Measurements from ENCODE around the gene TCF12. TPM values are rescaled to one million over a fixed set of nuclear protein-coding genes. Genes with fewer than 3 reads are reported as not detected.
"Not testable (repeated sequence)": the region's sequence is repeated elsewhere in the genome, so short reads cannot be mapped to it uniquely, and the experiment has no call there.

TCF12 gene
- total RNA-seq, 1 donor from 2014 or later = 88.6 TPM

DNA sequence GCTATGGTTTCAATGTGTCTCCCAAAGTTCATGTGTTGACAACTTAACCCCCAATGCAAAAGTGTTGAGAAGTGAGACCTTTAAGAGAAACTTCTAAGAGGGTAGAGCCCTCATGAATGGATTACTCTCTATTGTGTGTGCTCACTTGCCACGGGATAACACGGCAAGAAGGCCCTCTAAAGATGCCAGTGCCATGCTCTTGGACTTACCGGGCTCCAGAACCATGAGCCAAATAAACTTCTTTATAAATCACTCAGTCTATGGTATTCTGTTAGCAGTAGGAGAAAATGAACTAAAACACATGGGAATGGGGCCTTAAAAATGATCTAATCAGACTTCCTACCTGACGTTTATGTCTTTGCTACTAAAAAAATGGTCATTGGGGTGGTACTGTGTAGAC lies 2.6 kb upstream of the TCF12 start:
- DNase-seq (ENCODE audit: extremely low read depth, low read depth, low spot score) = no peak

DNA sequence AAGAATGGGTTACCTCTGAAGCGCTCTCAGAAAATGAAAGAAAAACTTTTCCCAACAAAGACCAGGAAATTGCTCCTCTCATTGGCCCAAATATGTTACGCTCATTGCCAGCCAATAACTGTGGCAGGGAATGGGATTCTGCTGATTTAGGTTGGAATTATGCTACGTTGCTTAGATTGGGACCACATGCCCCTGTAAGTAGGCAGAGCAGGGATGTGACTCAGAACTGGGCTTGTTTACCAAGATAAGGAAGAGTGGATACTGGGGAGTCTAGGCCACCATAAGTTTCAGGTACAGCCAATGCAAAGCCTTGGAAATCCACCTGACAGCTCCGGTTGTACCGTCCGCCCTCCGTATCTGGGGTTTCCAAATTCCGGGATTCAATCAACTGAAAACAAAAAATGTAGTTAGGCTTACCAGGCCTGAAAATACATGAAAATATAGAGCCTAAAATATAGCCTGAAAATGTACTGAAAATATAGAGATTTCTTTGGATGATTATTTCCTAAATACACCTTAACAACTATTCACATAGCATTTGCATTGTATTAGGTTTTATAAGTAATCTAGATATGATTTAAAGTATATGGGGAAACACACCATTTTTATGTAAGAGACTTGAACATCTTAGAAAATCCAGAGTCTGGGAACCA lies 1.5 kb upstream of the TCF12 start:
- no peak for DNase-seq (ENCODE audit: extremely low read depth, low read depth, low spot score)

DNA sequence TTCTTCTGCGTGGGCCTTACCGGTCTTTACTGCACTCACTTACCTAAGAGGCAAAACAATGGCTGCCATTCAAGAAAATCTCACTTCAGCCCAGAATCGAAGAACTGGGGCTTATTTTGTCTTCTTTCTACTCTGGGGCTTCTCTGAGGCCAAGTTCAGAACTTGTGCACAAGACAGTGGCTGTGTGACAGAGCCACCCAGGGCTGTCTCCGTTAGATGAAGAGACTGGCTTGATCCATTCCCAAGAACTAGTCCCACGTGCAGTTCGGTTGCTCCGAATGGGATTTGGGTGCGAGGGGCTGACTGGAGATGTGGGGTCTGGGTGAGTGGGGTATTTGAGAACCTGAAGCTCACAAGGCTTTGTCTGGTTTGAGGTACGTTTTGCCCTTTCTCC lies 795 bp upstream of the TCF12 start:
- no peak for DNase-seq (ENCODE audit: extremely low read depth, low read depth, low spot score)

DNA sequence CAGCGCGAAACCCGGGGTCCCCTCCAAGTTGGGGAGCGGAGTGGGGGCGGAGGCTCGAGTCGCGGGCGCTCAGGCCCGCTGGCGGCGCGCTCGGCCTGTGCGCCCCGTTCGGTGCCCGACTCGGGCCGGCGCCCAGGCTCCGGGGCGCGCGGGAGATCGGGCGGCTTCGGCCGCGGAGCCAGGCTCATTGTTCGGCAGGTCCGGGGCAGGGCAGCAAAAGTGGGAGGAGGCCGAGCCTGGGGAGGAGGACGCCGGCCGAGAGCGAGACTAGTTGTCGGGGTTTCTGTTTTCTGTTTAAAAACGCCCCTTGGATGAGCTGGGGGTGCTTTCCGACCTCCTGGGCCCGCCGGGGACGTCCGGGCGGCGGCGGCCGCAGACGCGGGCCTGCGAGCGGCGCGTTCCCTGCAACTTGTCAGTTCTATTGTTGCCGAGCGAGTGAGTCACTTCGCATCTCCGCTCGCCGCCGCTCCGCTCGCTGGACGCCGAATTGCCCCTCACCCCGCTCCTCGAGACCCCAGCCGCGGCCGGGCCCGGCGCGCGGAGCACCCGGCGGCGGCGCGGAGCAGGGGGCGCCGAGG lies 676 bp downstream of the TCF12 start:
- DNase-seq (ENCODE audit: extremely low read depth, low read depth, low spot score) = no peak

DNA sequence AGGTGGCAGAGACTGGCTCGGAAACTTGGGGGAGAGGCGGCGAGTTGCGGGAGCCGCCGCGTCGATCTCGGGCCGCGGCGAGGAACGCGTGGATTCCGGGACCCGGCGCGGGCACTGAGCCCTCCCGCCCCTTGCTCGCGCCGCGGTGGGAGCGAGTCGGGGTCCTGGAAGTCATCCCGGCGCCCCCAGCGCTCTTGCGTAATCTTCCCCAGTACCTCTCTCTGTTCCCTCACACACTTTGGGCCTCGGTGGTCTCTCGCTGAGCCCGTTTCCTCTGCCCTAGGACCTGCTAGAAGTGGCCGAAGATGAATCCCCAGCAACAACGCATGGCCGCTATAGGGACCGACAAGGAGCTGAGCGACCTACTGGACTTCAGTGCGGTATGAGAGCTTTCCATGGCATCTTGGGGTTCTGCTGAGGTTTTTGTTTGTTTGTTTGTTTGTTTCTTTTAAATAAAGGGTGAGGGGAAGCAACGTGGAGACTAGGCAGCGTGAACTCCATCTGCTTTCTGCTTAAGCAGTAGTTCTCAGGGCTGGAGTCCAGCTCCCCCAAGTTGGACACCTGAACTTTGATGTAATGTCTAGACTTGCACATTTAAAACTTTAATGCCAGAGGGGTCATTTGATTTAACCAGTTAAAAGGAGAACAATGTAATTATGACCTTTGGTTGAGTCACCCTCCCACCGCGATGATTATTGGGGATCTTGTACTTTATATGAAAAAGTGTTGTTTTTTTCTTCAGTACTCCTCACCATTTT lies 1.3 kb downstream of the TCF12 start:
- DNase-seq (ENCODE audit: extremely low read depth, low read depth, low spot score) = no peak

DNA sequence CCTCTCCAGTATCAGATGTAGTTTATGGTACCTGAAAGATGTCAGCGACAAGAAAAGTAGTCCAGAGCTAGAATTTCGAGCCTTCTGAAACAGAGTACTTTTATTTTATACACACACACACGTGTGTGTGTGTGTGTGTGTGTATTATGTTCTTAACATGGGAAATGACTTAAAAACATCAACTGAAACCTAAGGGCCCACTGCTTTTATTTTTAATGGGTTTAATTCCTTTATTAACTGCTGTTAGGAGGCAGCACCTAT lies 1.9 kb downstream of the TCF12 start:
- DNase-seq (ENCODE audit: extremely low read depth, low read depth, low spot score) = no peak

DNA sequence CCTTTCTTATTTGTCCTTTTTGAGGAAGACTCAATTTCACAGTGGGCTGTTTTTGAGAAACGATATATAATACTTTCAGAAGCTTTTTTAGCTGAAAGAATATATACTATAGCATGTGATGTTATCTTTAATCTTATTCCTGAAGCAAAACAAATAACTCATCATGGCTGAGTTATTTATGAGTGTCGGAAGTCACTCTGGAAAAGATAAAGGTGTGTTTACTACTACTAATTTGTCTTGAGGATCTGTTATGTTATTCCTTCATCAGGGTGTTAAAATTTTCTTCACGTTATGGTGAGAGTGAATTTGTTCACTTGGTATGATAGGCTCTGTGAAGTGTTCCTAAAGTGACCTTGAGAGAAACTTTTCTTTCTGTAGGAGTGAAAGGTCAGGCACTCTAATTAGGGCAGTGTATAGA lies 4.7 kb downstream of the TCF12 start:
- DNase-seq (ENCODE audit: extremely low read depth, low read depth, low spot score) = no peak

DNA sequence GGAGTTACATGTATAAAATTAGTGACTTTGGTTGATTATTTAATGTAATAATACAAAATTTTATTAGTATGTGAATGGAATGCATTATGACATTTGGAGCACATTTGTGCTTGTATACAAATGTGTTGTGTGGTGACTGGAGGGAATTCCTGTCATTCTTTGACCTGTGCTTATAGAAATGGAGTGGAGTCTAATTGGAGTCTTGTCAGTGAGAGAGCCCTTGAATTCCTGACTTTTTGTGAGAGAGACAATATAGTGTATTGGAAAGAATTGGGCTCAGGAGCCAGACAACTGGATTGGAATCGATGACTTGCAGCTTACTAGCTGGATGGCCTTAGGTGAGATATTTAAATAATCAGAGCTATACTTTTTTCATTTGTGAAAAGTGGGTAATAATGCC lies 9.4 kb downstream of the TCF12 start:
- no peak for DNase-seq (ENCODE audit: extremely low read depth, low read depth, low spot score)

DNA sequence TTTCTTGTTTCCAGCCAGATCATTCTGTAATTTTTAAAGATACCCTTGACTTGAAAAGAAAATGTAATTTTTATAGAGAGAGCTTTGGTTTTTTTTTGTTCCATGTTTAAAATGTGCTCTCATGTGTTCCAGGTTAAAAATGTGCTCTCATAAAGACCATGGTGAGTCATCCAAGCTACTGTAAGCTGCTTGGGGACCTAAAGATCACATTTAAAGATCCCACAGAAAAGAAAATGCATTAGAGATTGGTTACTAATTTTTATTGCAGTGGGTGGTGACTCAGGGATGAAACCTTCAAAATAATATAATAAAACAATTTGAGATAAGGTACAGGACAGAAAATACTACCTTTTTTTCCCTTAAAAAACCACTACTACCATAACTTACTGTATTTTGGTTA lies 11.0 kb downstream of the TCF12 start:
- no peak for DNase-seq (ENCODE audit: extremely low read depth, low read depth, low spot score)

DNA sequence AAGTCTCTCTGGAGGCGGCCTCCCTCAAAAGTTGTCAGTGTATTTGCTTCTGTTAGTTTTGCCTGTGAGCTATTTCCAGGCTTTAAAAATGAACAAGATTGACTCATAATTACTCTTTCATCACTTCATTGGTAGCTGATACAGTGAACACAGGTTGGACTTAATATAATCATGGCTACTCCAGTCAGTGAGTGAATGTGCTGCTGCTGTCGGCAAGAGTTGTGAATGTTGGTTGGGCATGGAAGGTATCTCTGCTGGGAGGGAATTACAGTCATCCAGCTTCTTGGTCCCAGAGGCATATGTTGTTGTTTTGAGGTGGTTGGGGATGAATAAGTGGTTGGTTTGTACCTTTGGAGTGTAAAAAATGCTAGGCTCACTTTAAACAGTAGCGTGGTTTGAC lies 11.5 kb downstream of the TCF12 start:
- no peak for DNase-seq (ENCODE audit: extremely low read depth, low read depth, low spot score)

DNA sequence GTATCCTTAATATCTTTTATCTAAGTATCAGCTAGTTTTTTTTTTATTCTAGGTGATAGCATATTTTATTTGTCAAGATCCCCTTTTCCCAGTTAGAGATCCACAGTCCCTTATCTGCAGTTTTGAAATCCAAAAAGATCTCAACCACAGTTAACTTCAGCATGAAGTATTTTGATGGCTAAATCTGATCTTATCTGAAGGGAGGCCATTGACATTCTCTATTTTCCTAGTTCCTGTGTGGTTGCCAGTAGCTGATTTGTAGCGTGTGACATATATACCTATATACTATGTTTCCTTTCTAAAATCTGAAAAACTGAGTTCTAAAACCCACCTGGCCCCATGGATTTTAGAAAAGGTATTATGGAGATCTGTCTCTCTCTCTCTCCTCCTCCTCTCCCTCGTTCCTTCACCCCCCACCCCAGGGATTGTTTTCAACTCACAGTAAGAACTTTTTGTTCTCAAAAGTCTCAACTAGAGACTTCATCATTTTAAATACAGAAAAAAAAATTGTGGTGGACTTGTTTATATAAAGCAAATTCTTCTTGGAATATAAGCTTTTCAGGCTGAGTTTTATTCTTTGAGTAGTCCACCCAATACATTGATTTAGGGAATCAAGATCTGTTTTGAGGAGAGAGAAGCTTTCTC lies 12.3 kb downstream of the TCF12 start:
- no peak for DNase-seq (ENCODE audit: extremely low read depth, low read depth, low spot score)

DNA sequence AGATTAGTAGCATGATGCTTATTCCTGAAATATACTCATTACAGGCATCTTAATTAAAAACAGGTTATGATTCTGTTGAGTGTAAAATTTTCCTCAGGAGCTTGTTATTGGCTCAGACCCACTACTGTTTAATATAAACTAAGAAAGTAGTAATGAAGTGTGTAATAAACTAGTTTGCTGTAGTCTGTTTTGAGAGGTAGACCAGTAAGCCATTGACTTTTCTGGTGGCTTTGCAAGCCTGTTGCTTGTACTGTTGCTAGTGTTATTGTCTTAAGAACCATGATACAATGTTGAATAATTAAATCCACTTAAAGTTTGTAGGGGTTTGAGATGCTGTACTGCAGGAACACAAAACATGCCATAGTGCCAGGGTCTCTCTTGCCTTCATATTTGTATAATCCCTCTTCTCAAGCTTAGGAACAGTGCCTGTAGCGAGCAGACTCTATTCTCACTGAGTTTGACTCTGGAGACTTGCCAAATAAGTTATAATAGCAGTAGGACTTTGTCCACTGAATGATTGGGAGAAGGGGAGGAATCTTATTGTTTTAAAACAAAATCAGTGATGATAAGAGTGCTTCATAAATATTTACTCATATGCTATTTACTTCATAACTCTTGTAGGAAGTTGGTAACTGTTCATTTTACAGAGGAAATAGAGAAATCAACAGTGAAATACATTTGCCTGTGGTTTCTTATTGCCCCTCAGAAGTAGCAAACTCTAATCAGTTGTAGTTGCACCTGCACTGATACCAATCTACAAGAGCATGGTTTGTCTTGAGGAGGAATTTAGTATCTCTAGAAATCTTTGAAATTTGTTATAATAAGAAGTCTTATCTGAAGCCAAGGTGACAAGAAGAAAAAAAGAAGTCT lies 13.4 kb downstream of the TCF12 start:
- no peak for DNase-seq (ENCODE audit: extremely low read depth, low read depth, low spot score)

DNA sequence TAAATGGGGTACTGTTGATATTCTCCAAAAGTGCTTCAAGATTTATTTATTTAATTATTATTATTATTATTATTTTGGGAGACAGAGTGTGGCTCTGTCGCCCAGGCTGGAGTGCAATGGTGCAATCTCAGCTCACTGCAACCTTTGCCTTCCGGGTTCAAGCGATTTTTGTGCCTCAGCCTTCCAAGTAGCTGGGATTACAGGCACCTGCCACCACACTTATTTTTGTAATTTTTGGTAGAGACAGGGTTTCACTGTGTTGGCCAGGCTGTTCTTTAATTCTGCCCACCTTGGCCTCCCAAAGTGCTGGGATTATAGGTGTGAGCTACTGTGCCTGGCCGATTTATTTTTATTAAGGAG lies 14.0 kb downstream of the TCF12 start:
- not testable (repeated sequence) for DNase-seq (ENCODE audit: extremely low read depth, low read depth, low spot score)

DNA sequence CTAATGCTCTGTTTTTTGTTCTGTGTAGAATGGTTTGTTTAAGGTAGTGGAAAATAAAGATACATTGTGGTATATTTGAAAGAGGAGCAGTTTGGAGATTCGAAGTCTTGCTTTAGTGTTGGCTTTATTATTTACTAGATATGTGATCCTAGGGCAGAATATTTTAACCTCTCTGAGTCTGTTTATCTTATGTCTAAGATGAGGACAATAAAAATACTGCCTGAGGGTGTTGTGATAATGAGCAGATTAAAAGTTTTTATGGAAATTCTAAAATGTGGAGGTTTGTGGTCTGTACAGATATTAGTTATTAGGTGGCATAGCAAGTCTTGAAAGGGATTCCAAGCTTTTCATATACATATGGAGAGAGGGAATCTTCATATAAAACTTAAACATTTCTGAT lies 15.0 kb downstream of the TCF12 start:
- DNase-seq (ENCODE audit: extremely low read depth, low read depth, low spot score) = no peak

DNA sequence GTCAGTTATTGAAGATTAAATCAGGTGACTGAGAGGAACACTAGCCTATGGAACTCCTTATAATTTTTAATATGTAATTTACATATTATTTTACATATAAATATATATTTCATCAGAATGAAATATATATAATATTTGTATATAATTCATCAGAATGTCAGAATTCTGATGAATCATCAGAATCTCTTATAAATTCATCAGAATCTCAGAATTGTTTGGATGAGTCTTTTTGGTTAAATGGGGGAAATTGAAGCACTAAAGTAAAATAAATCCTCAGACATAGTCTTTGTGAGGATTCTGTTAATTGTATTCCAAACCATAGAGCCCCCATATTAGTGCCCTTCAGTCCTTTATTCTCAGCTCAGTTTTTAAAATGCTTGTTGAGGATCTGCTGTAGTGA lies 15.4 kb downstream of the TCF12 start:
- DNase-seq (ENCODE audit: extremely low read depth, low read depth, low spot score) = no peak

DNA sequence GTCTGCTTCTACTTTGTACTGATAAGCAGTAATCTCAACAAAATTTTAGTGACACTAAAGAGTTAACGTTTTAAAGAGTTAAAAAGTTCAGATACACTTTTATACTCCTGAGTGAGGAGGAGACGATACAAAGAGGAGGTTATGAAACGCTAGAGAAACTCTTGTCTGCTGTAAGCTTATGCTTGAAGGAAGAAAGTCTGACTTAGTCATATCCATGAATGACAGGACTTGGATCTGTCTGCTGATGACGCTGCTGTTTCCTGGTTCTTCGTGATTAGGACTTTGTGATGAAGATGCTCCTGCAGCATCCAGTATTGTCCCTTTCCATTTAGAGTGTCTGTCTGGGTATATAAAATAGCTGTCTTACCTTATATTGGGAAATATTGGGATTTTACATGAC lies 15.8 kb downstream of the TCF12 start:
- no peak for DNase-seq (ENCODE audit: extremely low read depth, low read depth, low spot score)

DNA sequence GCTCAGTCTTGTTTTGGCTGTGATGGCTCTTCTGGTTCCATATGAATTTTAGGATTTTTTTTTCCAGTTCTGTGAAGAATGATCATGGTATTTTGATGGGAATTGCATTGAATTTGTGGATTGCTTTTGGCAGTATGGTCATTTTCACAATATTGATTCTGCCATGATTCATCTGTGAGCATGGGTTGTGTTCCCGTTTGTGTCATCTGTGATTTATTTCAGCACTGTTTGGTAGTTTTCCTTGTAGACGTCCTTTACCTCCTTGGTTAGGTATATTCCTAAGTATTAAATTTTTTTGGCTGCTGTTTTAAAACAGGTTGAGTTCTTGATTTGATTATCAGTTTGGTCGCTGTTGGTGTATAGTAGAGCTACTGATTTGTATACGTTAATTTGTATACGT lies 18.5 kb downstream of the TCF12 start:
- DNase-seq (ENCODE audit: extremely low read depth, low read depth, low spot score) = no peak

DNA sequence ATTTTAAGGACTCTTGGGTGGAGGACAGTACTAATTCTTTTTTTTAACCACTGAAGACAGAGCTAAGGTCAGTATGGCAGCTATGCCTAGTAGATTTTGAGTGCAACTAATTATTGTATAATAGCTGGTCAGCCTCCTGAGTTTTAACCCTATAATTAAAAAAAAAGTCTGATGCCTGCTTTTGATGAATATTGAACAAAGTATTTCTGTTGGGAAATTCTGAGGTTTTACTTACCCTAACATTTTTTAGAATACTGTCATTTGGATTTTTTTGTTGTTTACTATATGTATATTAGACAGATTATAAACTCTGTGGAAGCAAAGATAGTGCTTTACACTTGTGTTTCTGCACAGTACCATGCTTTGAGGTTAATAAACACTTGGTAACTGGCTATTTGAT lies 20.8 kb downstream of the TCF12 start:
- no peak for DNase-seq (ENCODE audit: extremely low read depth, low read depth, low spot score)

DNA sequence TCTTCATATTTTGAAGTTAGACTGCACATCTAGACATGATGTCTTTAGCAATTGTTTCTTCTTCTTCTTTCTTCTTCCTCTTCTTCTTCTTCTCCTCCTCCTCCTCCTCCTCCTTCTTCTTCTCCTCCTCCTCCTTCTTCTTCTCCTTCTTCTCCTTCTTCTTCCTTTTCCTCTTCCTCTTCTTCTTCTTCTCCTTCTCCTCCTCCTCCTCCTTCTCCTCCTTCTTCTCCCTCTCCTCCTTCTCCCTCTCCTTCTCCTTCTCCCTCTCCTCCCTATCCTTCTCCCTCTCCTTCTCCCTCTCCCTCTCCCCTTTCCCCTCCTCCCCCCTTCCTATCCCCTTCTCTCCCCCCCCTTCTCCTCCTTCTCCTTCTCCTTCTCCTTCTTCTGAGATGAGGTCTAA lies 21.9 kb downstream of the TCF12 start:
- no peak for DNase-seq (ENCODE audit: extremely low read depth, low read depth, low spot score)

DNA sequence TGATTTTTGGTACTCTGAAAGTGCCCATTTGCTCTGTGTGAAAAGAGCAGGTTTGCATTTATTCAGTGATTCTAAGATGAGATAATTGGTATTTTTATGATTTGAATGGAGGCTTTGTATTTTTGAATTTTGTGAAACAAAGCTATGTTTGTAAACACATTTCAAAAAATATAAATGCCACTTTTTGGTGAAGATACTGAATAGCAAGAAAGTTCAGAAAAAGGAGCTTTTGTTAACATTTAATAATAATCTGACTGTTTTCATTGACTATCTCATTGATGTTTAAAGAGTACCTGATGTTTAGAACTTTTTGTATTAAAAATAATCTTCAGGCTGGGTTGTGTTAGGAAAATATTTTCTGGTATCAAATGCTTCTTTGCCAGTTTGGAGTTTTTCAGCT lies 23.7 kb downstream of the TCF12 start:
- DNase-seq (ENCODE audit: extremely low read depth, low read depth, low spot score) = no peak

DNA sequence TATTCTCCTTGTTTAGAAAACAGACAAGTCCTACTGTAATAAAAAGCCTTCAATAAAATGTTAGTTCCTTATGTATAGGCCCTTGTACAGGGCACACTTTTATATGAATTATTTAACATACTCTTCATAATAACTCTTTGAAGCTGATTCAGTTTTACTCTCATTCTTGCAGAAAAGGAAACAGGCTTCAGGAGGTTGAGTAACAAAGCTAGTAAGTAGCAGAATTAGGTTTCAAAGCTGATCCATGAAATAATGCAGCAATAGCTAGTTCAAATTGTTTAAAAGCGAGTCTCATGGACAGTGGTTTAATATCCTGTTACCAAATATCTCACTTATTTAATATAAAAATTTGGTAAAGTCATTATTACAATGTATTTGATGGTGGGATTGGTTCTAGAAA lies 25.0 kb downstream of the TCF12 start:
- no peak for DNase-seq (ENCODE audit: extremely low read depth, low read depth, low spot score)

Data from glomerular endothelial cell (primary cell).